GM19463 (cell line): ENCODE data around the gene CRISP3.
"Not testable (repeated sequence)": the region's sequence is repeated elsewhere in the genome, so short reads cannot be mapped to it uniquely, and the experiment has no call there.

Source experiments
- ATAC-seq: cut with Tn5 transposase; IDR thresholded peaks from one replicate; pipeline ENCODE4 v1.9.1; 2021; ENCODE audit warnings: mild to moderate bottlenecking, moderate library complexity; ENCODE audit not compliant: unreplicated experiment

Gene CRISP3

DNA sequence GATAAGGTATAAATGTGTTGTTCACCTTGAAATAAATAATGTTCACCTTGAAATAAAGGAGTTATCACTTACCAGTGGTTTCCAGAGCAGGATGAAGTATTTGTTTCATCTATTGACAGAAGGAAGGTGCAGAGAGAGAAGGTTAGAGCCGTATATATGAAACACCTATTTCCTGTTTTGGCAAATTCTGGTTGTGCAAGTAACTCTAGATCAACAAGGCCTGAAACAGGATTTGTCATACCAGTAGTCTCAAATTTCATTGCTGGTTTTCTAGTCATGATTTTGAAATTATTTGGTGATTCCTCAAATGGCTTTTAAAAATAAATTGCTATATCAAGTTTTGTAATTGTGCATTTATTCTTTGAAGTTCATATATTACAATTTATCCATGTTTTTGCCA is at the start of gene CRISP3:
Gene CRISP3, minus strand, starts transcription at position 130 of the 400 bp plus-strand sequence. Its CDS starts 21 bp downstream, at position 109.
- ATAC-seq: no peak

DNA sequence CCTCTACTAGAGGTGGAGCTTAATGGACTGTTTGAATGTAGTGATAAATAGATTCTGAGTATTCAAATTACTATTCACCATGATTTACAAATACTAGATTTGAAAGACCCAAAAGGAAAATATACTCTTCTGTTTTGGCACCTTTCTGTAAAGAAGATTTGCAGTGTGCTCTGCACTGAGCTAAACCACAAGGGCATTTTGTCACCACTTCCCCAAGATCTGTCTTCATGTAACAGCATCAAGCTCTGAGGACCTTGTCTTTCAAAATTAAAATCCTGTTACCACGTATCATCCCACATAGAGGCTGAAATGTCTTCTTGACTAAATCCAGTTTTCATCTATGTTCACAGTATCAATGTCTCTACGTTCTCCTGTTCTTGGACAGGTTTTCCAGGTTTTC is 46.2 kb upstream of the CRISP3 start:
- ATAC-seq: no peak

GRCh38 chr6:49787176-49787575 is 43.0 kb upstream of the CRISP3 start, which contains the start of gene PGK2:
PGK2 (minus strand) TSS chr6:49787285; CDS start chr6:49787187, 98 bp downstream.
- ATAC-seq: no peak

GRCh38 chr6:49784272-49784671 is 40.1 kb upstream of the CRISP3 start:
- ATAC-seq: no peak

DNA sequence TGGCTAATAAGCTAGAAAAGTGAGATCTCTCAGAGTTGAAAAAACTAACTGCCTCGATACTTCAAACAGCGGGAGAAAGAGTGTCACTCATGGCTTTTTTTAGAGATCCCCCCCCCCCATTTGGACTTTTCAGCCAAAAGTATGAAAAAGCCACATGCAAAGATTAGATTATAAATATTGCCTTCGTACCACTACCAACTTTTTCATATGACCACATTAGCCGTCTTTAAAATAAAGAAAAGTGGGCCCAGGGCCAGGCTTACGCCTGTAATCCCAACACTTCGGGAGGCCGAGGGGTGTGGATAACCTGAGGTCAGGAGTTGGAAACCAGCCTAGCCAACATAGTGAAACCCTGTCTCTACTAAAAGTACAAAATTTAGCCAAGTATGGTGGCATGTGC is 38.5 kb upstream of the CRISP3 start:
- ATAC-seq: no peak

DNA sequence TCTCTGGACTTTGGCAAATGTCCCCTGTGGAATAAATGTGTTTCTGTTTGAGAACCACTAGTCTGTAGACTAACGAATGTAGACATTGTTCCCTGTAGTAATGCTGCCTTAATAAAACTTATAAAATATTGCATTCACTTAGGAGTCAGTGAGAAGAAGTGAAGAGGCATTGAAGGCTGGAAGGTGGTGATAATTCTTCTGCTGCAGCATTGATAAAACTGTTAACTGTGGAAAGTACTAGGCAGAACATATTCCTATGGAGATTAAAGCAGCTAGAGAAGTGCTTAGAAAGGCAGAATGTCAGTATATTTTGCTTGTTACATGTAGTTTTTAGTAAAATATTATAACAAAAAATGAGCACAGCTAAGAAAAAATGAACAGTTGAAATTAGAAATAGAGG is 38.1 kb upstream of the CRISP3 start:
- no peak for ATAC-seq

GRCh38 chr6:49776444-49776843 is 32.3 kb upstream of the CRISP3 start:
- no peak for ATAC-seq

DNA sequence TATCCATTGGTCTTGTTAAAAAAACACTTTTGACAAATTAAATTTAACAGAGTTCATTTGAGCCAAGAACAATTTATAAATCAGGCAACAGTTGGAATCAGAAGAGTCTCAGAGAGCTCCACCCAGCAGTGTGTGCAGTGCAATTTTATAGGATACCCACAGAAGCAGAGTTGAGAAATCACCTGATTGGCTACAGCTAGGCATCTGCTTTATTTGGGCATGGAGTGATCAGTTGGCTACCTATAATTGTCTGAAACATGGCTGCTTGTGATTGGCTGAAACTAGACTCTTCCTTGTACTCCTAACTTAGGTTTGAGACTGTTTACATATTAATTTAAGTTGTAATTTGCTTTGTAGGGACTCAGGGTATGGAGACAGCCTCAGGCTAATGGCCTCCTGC is 30.9 kb upstream of the CRISP3 start:
- no peak for ATAC-seq

- no peak for ATAC-seq
Observed at GRCh38 chr6:49772285-49772684, 28.1 kb upstream of the CRISP3 start.

DNA sequence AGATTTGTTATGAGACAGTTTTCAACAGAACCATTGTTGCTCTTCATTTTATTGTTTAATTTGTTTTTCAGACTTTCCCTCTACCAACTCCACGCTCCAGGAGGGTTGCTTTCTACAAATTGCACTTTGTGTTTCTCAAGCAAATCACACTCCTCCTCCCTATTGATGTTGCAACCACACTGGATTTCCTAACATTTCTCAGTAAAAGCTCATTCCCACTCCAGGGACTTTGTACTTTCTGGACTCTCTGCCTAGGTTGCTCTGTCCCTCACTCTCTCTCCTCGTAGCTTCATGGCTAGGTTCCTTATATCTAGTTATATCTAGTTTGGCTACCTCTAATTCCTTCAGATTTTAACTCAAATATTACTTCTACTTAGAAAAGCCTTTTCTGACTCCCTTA is 22.6 kb upstream of the CRISP3 start:
- no peak for ATAC-seq

DNA sequence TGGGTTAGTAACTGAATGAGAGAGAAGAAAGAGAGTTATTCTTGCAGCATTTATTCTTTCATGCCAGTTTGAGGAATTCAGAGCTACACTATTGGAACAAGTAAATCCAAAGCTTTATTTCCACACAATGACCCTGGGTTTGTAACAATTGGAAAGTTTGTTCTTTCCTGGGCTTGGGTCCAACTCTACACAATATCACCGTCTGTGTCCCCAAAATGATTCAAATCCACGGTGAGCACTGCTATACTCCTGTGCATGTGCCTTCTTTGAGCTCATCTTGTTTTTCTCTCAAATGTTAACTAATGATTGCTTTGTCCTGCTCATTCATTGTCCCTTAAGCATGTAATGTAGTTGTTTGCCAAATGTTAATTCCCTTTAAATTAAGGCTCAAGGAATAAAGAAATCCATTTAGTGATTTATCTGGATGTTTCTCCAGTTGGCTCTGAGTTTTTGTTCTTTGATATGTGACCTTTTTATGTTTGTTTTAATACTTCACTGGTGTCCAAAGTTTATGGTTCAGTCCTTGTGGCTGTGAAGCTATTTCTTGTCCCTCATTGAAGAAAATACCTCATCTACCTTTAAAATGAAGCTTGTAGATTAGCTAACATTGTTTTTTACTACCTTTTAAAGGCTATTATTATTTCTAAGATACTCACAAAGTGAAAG is 20.5 kb upstream of the CRISP3 start:
- ATAC-seq: no peak

GRCh38 chr6:49743429-49743828 is 759 bp downstream of the CRISP3 start:
- ATAC-seq: no peak

GRCh38 chr6:49739423-49739822 is 4.8 kb downstream of the CRISP3 start:
- ATAC-seq: no peak

GRCh38 chr6:49736017-49736508 is 8.1 kb downstream of the CRISP3 start:
- ATAC-seq: no peak

DNA sequence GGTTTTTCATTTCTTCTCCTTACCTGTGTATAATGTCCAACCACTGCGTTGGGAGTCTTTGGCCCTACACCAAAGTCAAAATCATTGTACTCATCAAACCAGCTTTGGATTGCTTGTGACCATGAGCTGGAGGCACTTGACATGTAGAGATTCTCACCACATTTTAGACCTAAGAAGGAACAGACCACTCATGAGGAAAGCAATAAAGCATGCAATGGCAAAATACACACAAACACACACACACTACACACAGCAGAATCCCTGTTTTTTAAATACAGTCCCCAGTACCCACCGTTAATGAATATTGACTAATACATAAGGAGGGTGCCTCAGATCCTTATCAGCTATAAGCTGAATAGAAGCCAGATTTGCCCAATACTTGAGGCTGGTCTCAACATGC is 10.5 kb downstream of the CRISP3 start:
- ATAC-seq: no peak

DNA sequence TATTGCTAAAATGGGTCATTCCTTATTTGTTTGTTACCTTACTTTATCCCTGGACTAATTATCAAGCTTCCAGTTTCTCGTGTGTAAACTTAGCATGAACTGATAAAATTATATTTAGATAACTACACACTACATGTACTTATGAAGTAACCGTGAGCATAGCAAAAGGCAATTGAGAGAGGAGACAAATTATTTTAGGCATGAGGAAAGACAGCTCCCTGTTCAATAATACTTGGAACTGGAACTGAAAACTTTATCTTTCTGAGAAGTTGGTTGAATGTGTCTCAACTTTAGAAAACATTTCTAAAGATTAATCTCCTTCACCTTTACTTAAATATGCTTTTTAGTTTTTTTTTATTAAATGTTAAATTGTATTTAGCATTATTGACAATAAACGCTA is 11.4 kb downstream of the CRISP3 start:
- ATAC-seq: no peak

- ATAC-seq: no peak
Observed at GRCh38 chr6:49730251-49730650, 13.9 kb downstream of the CRISP3 start.

DNA sequence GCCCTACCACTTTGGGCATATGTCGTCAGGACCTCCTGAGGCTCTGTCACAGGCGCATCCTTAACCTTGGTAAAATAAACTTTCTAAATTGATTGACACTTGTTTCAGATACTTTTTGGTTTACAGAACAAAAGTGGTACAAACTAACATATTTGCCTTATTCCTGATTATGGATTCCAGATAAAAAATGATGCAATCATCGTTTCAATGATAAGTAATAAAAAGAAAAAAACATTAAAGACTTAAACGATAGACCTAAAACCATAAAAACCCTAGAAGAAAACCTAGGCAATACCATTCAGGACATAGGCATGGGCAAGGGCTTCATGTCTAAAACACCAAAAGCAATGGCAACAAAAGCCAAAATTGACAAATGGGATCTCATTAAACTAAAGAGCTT is 20.3 kb downstream of the CRISP3 start:
- not testable (repeated sequence) for ATAC-seq

- ATAC-seq: no peak
Observed at GRCh38 chr6:49721297-49721696, 22.9 kb downstream of the CRISP3 start.

GRCh38 chr6:49720372-49720771 is 23.8 kb downstream of the CRISP3 start:
- no peak for ATAC-seq

DNA sequence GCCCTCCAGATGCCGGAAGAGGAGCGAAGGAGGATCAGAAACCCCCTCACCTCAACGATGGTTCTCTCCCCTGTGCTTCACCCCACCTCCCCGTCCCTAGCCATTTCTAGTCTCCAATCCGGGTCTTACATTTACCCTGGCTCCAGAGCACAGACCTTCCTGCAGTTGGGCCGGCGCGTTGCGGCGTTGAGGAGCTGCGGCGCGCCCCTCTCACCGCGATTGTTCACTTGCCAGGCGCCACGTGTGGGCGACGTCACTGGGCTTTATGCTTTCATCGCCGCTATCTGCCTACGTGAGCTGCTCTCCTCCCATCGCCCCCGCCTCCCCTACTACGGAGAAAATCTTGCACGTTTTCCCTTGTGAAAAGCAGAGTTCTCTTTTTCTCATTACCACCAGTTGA is 30.8 kb downstream of the CRISP3 start, which contains the start of gene CRISP2:
Gene CRISP2, minus strand, starts transcription at position 198 of the 400 bp plus-strand sequence. CDS start 4,347 bp downstream, outside the sequence.
- ATAC-seq: no peak

- no peak for ATAC-seq
Observed at GRCh38 chr6:49698478-49698877, 45.7 kb downstream of the CRISP3 start.

DNA sequence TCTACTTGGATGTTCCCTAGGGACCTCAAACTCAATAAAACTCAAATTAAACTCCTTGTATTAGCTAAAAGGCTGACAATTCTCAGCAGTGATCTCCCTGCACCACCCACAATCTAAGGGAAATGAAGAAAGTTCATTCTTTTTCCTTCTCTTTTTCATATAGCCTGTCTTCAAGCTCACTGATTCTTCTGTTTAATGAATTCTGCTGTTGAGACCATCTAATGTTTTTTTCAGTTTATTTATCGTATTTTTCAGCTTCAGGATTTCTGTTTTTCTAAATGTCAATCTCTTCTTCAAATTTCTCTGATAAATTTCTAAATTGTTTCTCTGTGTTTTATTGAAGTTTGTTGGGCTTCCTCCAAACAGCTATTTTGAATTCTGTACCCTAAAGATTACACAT is 50.7 kb downstream of the CRISP3 start:
- ATAC-seq: no peak
